ENCODE results near the gene LIMK2. TPM values are rescaled to one million over a fixed set of nuclear protein-coding genes. Genes with fewer than 3 reads are reported as not detected.
A peak's percentile ranks its signal among the peaks of the same experiment; 100 is the strongest.
"Not testable (repeated sequence)": the region's sequence is repeated elsewhere in the genome, so short reads cannot be mapped to it uniquely, and the experiment has no call there.

Gene LIMK2
- total RNA-seq: 10 to 100 TPM; 38.9 to 39.9 TPM

- H3K27ac Mint-ChIP-seq: peak within 1 kb of the TSS; percentile 90
- peak; percentile 97 for ATAC-seq (ENCODE audit: low read depth)
- peak; percentile 100 for DNase-seq
- peaks cover 9% of the 10 kb centered on the region for H3K36me3 Mint-ChIP-seq
- no peaks in the 10 kb centered on the region for H3K27me3 Mint-ChIP-seq
- POLR2A ChIA-PET: interaction anchor here (0.6 to 4.3 kb wide), 14 partner anchors 11 to 243 kb away, joined by 3 to 25 read pairs (median 4); partner anchors contain the start of genes MORC2, PIK3IP1, RNF185 and SELENOM
- H3K4me1 Mint-ChIP-seq: peaks cover 29% of the 10 kb centered on the region
- H3K9me3 Mint-ChIP-seq: no peaks in the 10 kb centered on the region
- peak within 1 kb of the TSS; percentile 87 for H3K4me3 Mint-ChIP-seq
Observed at GRCh38 chr22:31211862-31212730, at the start of gene LIMK2. Gene LIMK2 (plus strand): TSS chr22:31212298. CDS start chr22:31212409, 111 bp downstream.

GRCh38 chr22:31170971-31171370, 41.1 kb upstream of the LIMK2 start:
- H3K9me3 Mint-ChIP-seq: no peaks in the 10 kb centered on the region
- no peak overlapping the region for H3K4me3 Mint-ChIP-seq
- ATAC-seq (ENCODE audit: low read depth) (no peak), DNase-seq (no peak)
- H3K4me1 Mint-ChIP-seq: peaks cover 9% of the 10 kb centered on the region
- H3K36me3 Mint-ChIP-seq: peaks cover 19% of the 10 kb centered on the region
- H3K27me3 Mint-ChIP-seq: no peaks in the 10 kb centered on the region
- POLR2A ChIA-PET: no interaction called here
- no peak overlapping the region for H3K27ac Mint-ChIP-seq

GRCh38 chr22:31171734-31172133, 40.4 kb upstream of the LIMK2 start:
- ATAC-seq (ENCODE audit: low read depth); H3K9me3 Mint-ChIP-seq; POLR2A ChIA-PET; H3K4me3 Mint-ChIP-seq; H3K27me3 Mint-ChIP-seq; DNase-seq; H3K4me1 Mint-ChIP-seq; H3K27ac Mint-ChIP-seq: not testable (repeated sequence)
- peaks cover 15% of the 10 kb centered on the region for H3K36me3 Mint-ChIP-seq

GRCh38 chr22:31173386-31174145, 38.5 kb upstream of the LIMK2 start:
- Mint-ChIP-seq H3K9me3 (no peaks in the 10 kb centered on the region), H3K4me1 (peaks cover 3% of the 10 kb centered on the region), H3K36me3 (peaks cover 11% of the 10 kb centered on the region), H3K27ac (no peak overlapping the region), H3K27me3 (no peaks in the 10 kb centered on the region), H3K4me3 (no peak overlapping the region)
- DNase-seq (no peak), ATAC-seq (ENCODE audit: low read depth) (peak; percentile 33)
- POLR2A ChIA-PET: no interaction called here

- no peak overlapping the region for H3K4me3 Mint-ChIP-seq
Observed at GRCh38 chr22:31176923-31177322, 35.2 kb upstream of the LIMK2 start.

GRCh38 chr22:31177420-31178162, 34.5 kb upstream of the LIMK2 start:
- Mint-ChIP-seq H3K27me3 (no peaks in the 10 kb centered on the region), H3K4me3 (no peak overlapping the region), H3K9me3 (peaks cover 2% of the 10 kb centered on the region), H3K27ac (no peak overlapping the region), H3K4me1 (peaks cover 9% of the 10 kb centered on the region), H3K36me3 (peaks cover 14% of the 10 kb centered on the region)
- DNase-seq (no peak), ATAC-seq (ENCODE audit: low read depth) (no peak)
- POLR2A ChIA-PET: interaction anchor here (0.6 kb wide), 1 partner anchor 21 kb away, joined by 6 read pairs; no protein-coding TSS in a partner anchor

More at GRCh38 chr22:31176923-31177322, 35.2 kb upstream of the LIMK2 start:
- ATAC-seq (ENCODE audit: low read depth): no peak
- DNase-seq: no peak
- Mint-ChIP-seq H3K27ac (no peak overlapping the region), H3K36me3 (peaks cover 13% of the 10 kb centered on the region), H3K27me3 (no peaks in the 10 kb centered on the region), H3K9me3 (peaks cover 2% of the 10 kb centered on the region), H3K4me1 (peaks cover 9% of the 10 kb centered on the region)
- POLR2A ChIA-PET: no interaction called here

GRCh38 chr22:31178859-31179258, 33.2 kb upstream of the LIMK2 start:
- no peak overlapping the region for H3K27ac Mint-ChIP-seq
- peaks cover 13% of the 10 kb centered on the region for H3K36me3 Mint-ChIP-seq
- peaks cover 2% of the 10 kb centered on the region for H3K9me3 Mint-ChIP-seq
- ATAC-seq (ENCODE audit: low read depth) (no peak), DNase-seq (no peak)
- POLR2A ChIA-PET: no interaction called here
- H3K4me3 Mint-ChIP-seq: no peak overlapping the region
- peaks cover 6% of the 10 kb centered on the region for H3K4me1 Mint-ChIP-seq
- H3K27me3 Mint-ChIP-seq: no peaks in the 10 kb centered on the region

GRCh38 chr22:31179345-31179744, 32.8 kb upstream of the LIMK2 start:
- Mint-ChIP-seq H3K4me1 (peaks cover 5% of the 10 kb centered on the region), H3K27ac (no peak overlapping the region), H3K4me3 (no peak overlapping the region), H3K9me3 (peaks cover 2% of the 10 kb centered on the region), H3K36me3 (peaks cover 12% of the 10 kb centered on the region), H3K27me3 (no peaks in the 10 kb centered on the region)
- no peak for DNase-seq
- POLR2A ChIA-PET: no interaction called here
- ATAC-seq (ENCODE audit: low read depth): no peak

GRCh38 chr22:31184015-31184414, 28.1 kb upstream of the LIMK2 start:
- POLR2A ChIA-PET: no interaction called here
- no peak overlapping the region for H3K27ac Mint-ChIP-seq
- no peak for DNase-seq
- H3K9me3 Mint-ChIP-seq: peaks cover 2% of the 10 kb centered on the region
- no peak for ATAC-seq (ENCODE audit: low read depth)
- H3K4me3 Mint-ChIP-seq: no peak overlapping the region
- H3K36me3 Mint-ChIP-seq: peaks cover 21% of the 10 kb centered on the region
- no peaks in the 10 kb centered on the region for H3K27me3 Mint-ChIP-seq
- H3K4me1 Mint-ChIP-seq: peaks cover 3% of the 10 kb centered on the region

- POLR2A ChIA-PET: no interaction called here
- no peaks in the 10 kb centered on the region for H3K4me1 Mint-ChIP-seq
- H3K36me3 Mint-ChIP-seq: peaks cover 18% of the 10 kb centered on the region
- no peak overlapping the region for H3K27ac Mint-ChIP-seq
- no peak for ATAC-seq (ENCODE audit: low read depth)
- no peak for DNase-seq
- H3K27me3 Mint-ChIP-seq: no peaks in the 10 kb centered on the region
- no peak overlapping the region for H3K4me3 Mint-ChIP-seq
- peaks cover 2% of the 10 kb centered on the region for H3K9me3 Mint-ChIP-seq
Observed at GRCh38 chr22:31185056-31185455, 27.0 kb upstream of the LIMK2 start.

- no peak overlapping the region for H3K27ac Mint-ChIP-seq
- ATAC-seq (ENCODE audit: low read depth) (no peak), DNase-seq (no peak)
- H3K4me3 Mint-ChIP-seq: no peak overlapping the region
- POLR2A ChIA-PET: no interaction called here
- H3K9me3 Mint-ChIP-seq: no peaks in the 10 kb centered on the region
- peaks cover 12% of the 10 kb centered on the region for H3K36me3 Mint-ChIP-seq
- H3K4me1 Mint-ChIP-seq: no peaks in the 10 kb centered on the region
- H3K27me3 Mint-ChIP-seq: no peaks in the 10 kb centered on the region
Observed at GRCh38 chr22:31187627-31188026, 24.5 kb upstream of the LIMK2 start.

GRCh38 chr22:31192513-31192912, 19.6 kb upstream of the LIMK2 start:
- no peak for DNase-seq
- no peaks in the 10 kb centered on the region for H3K9me3 Mint-ChIP-seq
- H3K4me3 Mint-ChIP-seq: no peak overlapping the region
- ATAC-seq (ENCODE audit: low read depth): no peak
- H3K4me1 Mint-ChIP-seq: peaks cover 3% of the 10 kb centered on the region
- POLR2A ChIA-PET: no interaction called here
- H3K36me3 Mint-ChIP-seq: peaks cover 15% of the 10 kb centered on the region
- H3K27me3 Mint-ChIP-seq: no peaks in the 10 kb centered on the region
- H3K27ac Mint-ChIP-seq: no peak overlapping the region

GRCh38 chr22:31193092-31193491, 19.0 kb upstream of the LIMK2 start:
- Mint-ChIP-seq H3K27me3 (no peaks in the 10 kb centered on the region), H3K36me3 (peaks cover 13% of the 10 kb centered on the region), H3K27ac (no peak overlapping the region), H3K4me3 (no peak overlapping the region), H3K9me3 (no peaks in the 10 kb centered on the region), H3K4me1 (peaks cover 3% of the 10 kb centered on the region)
- DNase-seq: no peak
- POLR2A ChIA-PET: no interaction called here
- no peak for ATAC-seq (ENCODE audit: low read depth)

All from activated naive CD8-positive, alpha-beta T cell treated with anti-CD3 and anti-CD28 coated beads, Interleukin-2, amount 10 ng/mL, durations not matched to agents 7 days and 5 days (primary cell).